Neural progenitor cell (in vitro differentiated cells): Measurements from ENCODE around the gene PRRX2. TPM values are rescaled to one million over a fixed set of nuclear protein-coding genes. Genes with fewer than 3 reads are reported as not detected.

ENCODE experiments used
- DNase-seq: peaks from one replicate; pipeline ENCODE4 v3.0.0-alpha.2; 2016; ENCODE audit warnings: low spot score
- H2AFZ ChIP-seq: fragments of 200-600 bp; sonication (generic); replicated peaks from 2 replicates; pipeline ENCODE4 v1.6.1; 2016; ENCODE audit warnings: antibody characterized with exemption
- H3F3A ChIP-seq: fragments of 200-600 bp; sonication (generic); 2 replicates; pipeline ENCODE4 v1.6.1; 2016; ENCODE audit warnings: antibody characterized with exemption, low read depth
- H3K27ac ChIP-seq: fragments of 200-600 bp; sonication (generic); 2 replicates; pipeline ENCODE4 v1.5.1; 2016; ENCODE audit warnings: mild to moderate bottlenecking
- H3K27me3 ChIP-seq: fragments of 200-600 bp; sonication (generic); 2 replicates; pipeline ENCODE4 v1.6.1; 2016; ENCODE audit warnings: mild to moderate bottlenecking, moderate library complexity
- H3K36me3 ChIP-seq: fragments of 200-600 bp; sonication (generic); 2 replicates; pipeline ENCODE4 v1.5.1; 2016
- H3K4me1 ChIP-seq: fragments of 200-600 bp; sonication (generic); 2 replicates; pipeline ENCODE4 v1.6.1; 2016; ENCODE audit warnings: mixed run types
- H3K4me2 ChIP-seq: fragments of 200-600 bp; sonication (generic); 2 replicates; pipeline ENCODE4 v1.6.1; 2016
- H3K4me3 ChIP-seq: fragments of 200-600 bp; sonication (generic); 2 replicates; pipeline ENCODE4 v1.5.1; 2016
- H3K79me2 ChIP-seq: fragments of 200-600 bp; sonication (generic); 2 replicates; pipeline ENCODE4 v1.6.1; 2016; ENCODE audit warnings: low read depth
- H3K9ac ChIP-seq: fragments of 200-600 bp; sonication (generic); 2 replicates; pipeline ENCODE4 v1.6.1; 2016
- H3K9me3 ChIP-seq: fragments of 200-600 bp; sonication (generic); 2 replicates; pipeline ENCODE4 v1.5.1; 2016; ENCODE audit warnings: low read depth
- H4K20me1 ChIP-seq: fragments of 200-600 bp; sonication (generic); 2 replicates; pipeline ENCODE4 v1.6.1; 2016; ENCODE audit warnings: low read depth
- H3K27ac Mint-ChIP-seq: 3 replicates; pipeline ENCODE4 v1.8.0; 2021; ENCODE audit warnings: mixed read lengths
- H3K27me3 Mint-ChIP-seq: 2 replicates; pipeline ENCODE4 v1.8.0; 2022; ENCODE audit warnings: low read depth, mild to moderate bottlenecking, inconsistent platforms, moderate library complexity, mixed read lengths; ENCODE audit not compliant: insufficient read depth
- H3K36me3 Mint-ChIP-seq: 3 replicates; pipeline ENCODE4 v1.8.0; 2021; ENCODE audit warnings: mixed read lengths
- H3K4me1 Mint-ChIP-seq: 3 replicates; pipeline ENCODE4 v1.8.0; 2021; ENCODE audit warnings: mixed read lengths
- H3K4me3 Mint-ChIP-seq: 3 replicates; pipeline ENCODE4 v1.8.0; 2021; ENCODE audit warnings: mild to moderate bottlenecking, moderate library complexity, mixed read lengths
- H3K9me3 Mint-ChIP-seq: 3 replicates; pipeline ENCODE4 v1.8.0; 2020; ENCODE audit warnings: mixed read lengths
- CTCF ChIP-seq: fragments of 200-600 bp; sonication (generic); IDR thresholded peaks from 2 replicates; pipeline ENCODE4 v1.5.1; 2017; ENCODE audit warnings: antibody characterized with exemption, mild to moderate bottlenecking
- EZH2 ChIP-seq: fragments of 200-600 bp; sonication (generic); IDR thresholded peaks from 2 replicates; pipeline ENCODE4 v1.6.1; 2017; ENCODE audit warnings: antibody characterized with exemption, mild to moderate bottlenecking, moderate library complexity
- EZH2phosphoT487 ChIP-seq: fragments of 200-600 bp; sonication (generic); IDR thresholded peaks from 2 replicates; pipeline ENCODE4 v1.6.1; 2017; ENCODE audit warnings: antibody characterized with exemption
- total RNA-seq: library from RNA; depleted of rRNA; stranded (reverse); fragments of >200 nt; gene quantifications from 2 replicates; pipeline ENCODE4 v1.2.3, GENCODE V29; 2015; ENCODE audit warnings: low replicate concordance

PRRX2 gene
- total RNA-seq, 1 donor from 2014 or later, result 1.5 TPM

- Mint-ChIP-seq H3K36me3 (no peaks in the 10 kb centered on the region), H3K9me3 (no peaks in the 10 kb centered on the region), H3K4me3 (no peak overlapping the region), H3K27me3 (peaks cover 5% of the 10 kb centered on the region), H3K27ac (no peak overlapping the region), H3K4me1 (no peaks in the 10 kb centered on the region)
- no peak for DNase-seq
- H3K79me2 ChIP-seq, result no peaks in the 10 kb centered on the region
- no peaks in the 10 kb centered on the region for H4K20me1 ChIP-seq
- no peak overlapping the region for H3K9ac ChIP-seq
- H3K4me1 ChIP-seq, result peaks cover 1% of the 10 kb centered on the region
- peaks cover 13% of the 10 kb centered on the region for H3K27me3 ChIP-seq
- no peaks in the 10 kb centered on the region for H3K36me3 ChIP-seq
- no peak overlapping the region for H3K27ac ChIP-seq
- H2AFZ ChIP-seq, result no peak overlapping the region
- no peak overlapping the region for H3K4me3 ChIP-seq
- no peak overlapping the region for H3K4me2 ChIP-seq
- H3K9me3 ChIP-seq, result no peaks in the 10 kb centered on the region
- H3F3A ChIP-seq, result no peaks in the 10 kb centered on the region
- TF ChIP-seq EZH2 (no peak), CTCF (no peak), EZH2phosphoT487 (no peak)
Observed at GRCh38 chr9:129702589-129703520, 37.4 kb downstream of the PRRX2 start.

DNA sequence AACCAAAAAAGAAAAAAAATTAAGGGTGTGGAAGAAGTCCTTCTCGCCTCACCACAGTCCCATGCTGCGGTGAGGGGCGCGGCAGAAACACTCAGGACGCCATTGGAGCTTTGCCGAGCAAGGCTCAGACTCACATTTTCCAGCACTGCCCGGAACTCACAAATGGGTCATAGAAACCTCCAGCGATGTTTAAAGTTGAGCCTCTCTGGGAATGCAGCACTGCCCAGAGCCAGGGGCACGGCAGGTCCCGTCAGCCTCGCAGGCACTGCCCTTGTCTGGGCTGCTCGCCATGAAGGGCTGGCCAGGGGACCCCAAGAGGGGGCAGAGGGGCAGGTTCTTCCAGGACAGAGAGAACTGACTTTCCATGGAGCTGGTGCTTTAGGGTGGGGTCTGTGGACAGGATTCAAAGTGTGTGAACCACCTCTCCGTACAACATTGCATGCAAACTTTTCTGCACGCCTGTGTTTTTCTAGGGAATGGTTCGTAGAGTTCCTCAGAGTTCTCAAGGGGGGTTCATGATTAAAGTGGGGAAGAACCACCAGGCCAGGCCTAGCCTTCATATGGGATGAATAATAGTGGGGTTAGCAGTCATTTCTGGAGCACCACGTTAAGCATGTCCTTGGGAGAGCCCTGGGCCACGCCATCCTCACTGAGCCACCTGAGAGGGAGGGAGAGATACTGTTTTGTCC lies 38.4 kb downstream of the PRRX2 start:
- peaks cover 3% of the 10 kb centered on the region for H3K4me1 ChIP-seq
- TF ChIP-seq EZH2, result no peak
- TF ChIP-seq CTCF, result no peak
- no peak for TF ChIP-seq EZH2phosphoT487

DNA sequence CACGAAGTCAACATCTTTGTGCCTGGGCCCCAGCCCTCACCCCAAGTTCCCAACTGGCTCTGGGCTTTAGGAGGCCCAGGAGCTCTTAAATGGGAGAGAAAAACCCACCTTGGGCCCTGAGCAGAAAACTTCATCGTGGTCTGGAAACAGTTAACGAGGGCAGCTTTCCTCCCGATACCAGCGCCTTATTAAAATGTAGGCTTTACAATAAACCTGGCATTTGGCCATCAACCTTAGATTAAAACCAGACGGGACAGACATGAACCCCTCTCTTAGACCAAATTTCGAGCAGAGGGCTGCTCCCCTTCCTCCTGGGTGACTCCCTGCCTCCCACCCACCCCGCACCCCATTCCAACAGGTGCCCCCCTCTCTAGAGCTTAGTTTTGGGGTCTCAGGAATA lies 39.4 kb downstream of the PRRX2 start:
- no peaks in the 10 kb centered on the region for H4K20me1 ChIP-seq
- no peaks in the 10 kb centered on the region for H3K36me3 ChIP-seq
- H3K9ac ChIP-seq, result no peak overlapping the region
- H3K4me3 Mint-ChIP-seq, result no peak overlapping the region
- H3K9me3 Mint-ChIP-seq, result no peaks in the 10 kb centered on the region
- peaks cover 7% of the 10 kb centered on the region for H3K27me3 Mint-ChIP-seq
- TF ChIP-seq EZH2 (no peak), CTCF (no peak), EZH2phosphoT487 (no peak)
- peaks cover 9% of the 10 kb centered on the region for H3K4me1 ChIP-seq
- no peak overlapping the region for H3K27ac Mint-ChIP-seq
- no peaks in the 10 kb centered on the region for H3K36me3 Mint-ChIP-seq
- no peak overlapping the region for H3K4me2 ChIP-seq
- H3K27ac ChIP-seq, result no peak overlapping the region
- DNase-seq, result no peak
- no peak overlapping the region for H2AFZ ChIP-seq
- no peaks in the 10 kb centered on the region for H3K79me2 ChIP-seq
- H3F3A ChIP-seq, result no peaks in the 10 kb centered on the region
- H3K9me3 ChIP-seq, result no peaks in the 10 kb centered on the region
- H3K4me1 Mint-ChIP-seq, result peaks cover 17% of the 10 kb centered on the region
- no peaks in the 10 kb centered on the region for H3K27me3 ChIP-seq
- H3K4me3 ChIP-seq, result no peak overlapping the region

More for the DNA sequence above, 38.4 kb downstream of the PRRX2 start:
- peaks cover 4% of the 10 kb centered on the region for H3K27me3 ChIP-seq
- H3K9ac ChIP-seq, result no peak overlapping the region
- no peaks in the 10 kb centered on the region for H3K79me2 ChIP-seq
- H3K36me3 ChIP-seq, result no peaks in the 10 kb centered on the region
- no peak overlapping the region for H2AFZ ChIP-seq
- H3F3A ChIP-seq, result no peaks in the 10 kb centered on the region
- DNase-seq, result no peak
- H4K20me1 ChIP-seq, result no peaks in the 10 kb centered on the region
- no peak overlapping the region for H3K4me2 ChIP-seq
- no peak overlapping the region for H3K27ac ChIP-seq
- no peaks in the 10 kb centered on the region for H3K9me3 ChIP-seq
- Mint-ChIP-seq H3K27me3 (peaks cover 7% of the 10 kb centered on the region), H3K9me3 (no peaks in the 10 kb centered on the region), H3K36me3 (no peaks in the 10 kb centered on the region), H3K4me1 (peaks cover 8% of the 10 kb centered on the region), H3K27ac (no peak overlapping the region), H3K4me3 (no peak overlapping the region)
- H3K4me3 ChIP-seq, result no peak overlapping the region
